Amygdala (tissue), 56 donors: ENCODE results near the gene RHOT2.

Experiments used
- DNase-seq, 56 donors: peaks; one replicate each; lab custom pipeline; 2025; lab: John Stamatoyannopoulos, UW

Gene RHOT2

GRCh38 chr16:709566-710499, 41.9 kb downstream of the RHOT2 start:
- DNase-seq: peak in 53 of 56 donors; percentile 14 to 91 (median 80)

DNA sequence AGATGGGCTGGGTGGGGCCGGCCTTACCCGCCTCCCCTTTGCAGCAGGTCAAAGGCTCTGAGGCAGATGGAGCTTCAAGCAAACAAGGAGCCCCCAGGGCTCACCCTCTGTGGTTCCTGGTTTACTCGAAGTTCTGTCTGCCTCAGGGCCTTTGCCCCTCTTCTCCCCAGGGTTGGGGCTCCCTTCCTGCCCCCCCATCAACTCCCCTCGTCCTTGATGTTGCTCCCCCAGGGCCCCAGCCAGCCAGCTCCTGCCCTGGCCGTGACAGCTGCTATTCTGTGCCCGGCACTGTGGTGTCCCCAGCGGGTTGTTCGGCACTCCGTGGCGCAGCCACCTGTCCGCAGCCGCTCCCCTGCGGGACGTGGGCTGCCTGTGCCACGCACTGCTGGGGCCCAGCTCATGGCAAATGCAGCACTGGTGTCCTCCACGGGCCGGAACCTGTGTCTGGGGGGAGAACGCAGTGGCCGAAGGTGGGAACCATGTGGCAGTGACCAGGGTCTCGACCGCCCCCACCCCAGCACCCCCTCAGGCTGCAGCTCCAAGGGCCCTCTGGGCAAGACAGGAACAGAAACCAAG, 42.7 kb downstream of the RHOT2 start:
- no peak for DNase-seq

- DNase-seq: no peak
Observed at GRCh38 chr16:711084-711483, 43.2 kb downstream of the RHOT2 start.

- DNase-seq: peak in 47 of 56 donors; percentile 16 to 86 (median 54)
Observed at GRCh38 chr16:711548-712320, 43.8 kb downstream of the RHOT2 start.

- DNase-seq: peak in 1 of 56 donors; percentile 20
Observed at GRCh38 chr16:712740-713250, 44.9 kb downstream of the RHOT2 start.

DNA sequence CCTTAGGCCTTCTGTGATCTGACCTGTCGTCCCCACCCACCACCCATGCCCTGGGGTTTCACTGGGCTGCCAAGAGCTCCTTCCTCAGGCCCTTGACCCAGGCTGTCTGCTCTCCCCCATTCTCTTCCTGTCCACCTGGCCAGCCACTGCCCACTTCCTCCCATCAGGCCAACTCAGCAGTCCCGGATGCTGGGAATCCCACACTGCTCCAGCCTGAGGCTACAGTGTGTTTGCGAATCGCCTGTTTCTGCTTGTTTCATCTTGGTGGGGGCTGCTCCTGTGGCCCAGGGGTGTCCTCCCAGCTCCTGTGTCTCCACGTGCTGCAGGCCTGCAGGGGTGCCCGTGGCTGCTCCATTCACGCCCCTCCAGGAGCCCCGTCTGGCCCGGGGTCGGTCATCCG, 46.1 kb downstream of the RHOT2 start:
- DNase-seq: no peak

GRCh38 chr16:714558-715476, 46.9 kb downstream of the RHOT2 start, which contains the start of gene METRN:
TSS of gene METRN (plus strand) at chr16:715118. CDS start at chr16:715290, 172 bp downstream.
- peak; percentile 26 to 94 (median 80) for DNase-seq

GRCh38 chr16:715477-716199, 47.7 kb downstream of the RHOT2 start:
- peak in 5 of 56 donors; percentile 40 to 57 (median 52) for DNase-seq

GRCh38 chr16:716200-716568, 48.3 kb downstream of the RHOT2 start:
- DNase-seq: peak; percentile 20 to 95 (median 84)

DNA sequence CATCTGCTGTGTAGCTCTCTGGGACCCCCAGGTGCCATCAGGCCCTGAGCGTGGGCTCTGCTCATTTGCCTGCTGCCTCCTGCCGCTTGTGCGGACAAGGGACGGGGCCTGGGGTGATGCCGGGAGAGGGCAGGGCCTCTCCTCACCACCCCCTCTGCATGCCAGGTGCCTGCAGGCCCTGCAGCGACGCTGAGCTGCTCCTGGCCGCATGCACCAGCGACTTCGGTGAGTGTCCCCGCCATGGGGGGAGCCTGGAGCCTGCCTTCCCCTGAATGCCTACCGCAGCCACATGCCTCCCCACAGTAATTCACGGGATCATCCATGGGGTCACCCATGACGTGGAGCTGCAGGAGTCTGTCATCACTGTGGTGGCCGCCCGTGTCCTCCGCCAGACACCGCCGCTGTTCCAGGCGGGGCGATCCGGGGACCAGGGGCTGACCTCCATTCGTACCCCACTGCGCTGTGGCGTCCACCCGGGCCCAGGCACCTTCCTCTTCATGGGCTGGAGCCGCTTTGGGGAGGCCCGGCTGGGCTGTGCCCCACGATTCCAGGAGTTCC, 48.9 kb downstream of the RHOT2 start:
- no peak for DNase-seq

GRCh38 chr16:717450-718245, 49.7 kb downstream of the RHOT2 start:
- DNase-seq: peak in 11 of 56 donors; percentile 21 to 75 (median 28)

GRCh38 chr16:718389-718788, 50.5 kb downstream of the RHOT2 start:
- DNase-seq: no peak

- no peak for DNase-seq
Observed at GRCh38 chr16:718922-719321, 51.0 kb downstream of the RHOT2 start.

DNA sequence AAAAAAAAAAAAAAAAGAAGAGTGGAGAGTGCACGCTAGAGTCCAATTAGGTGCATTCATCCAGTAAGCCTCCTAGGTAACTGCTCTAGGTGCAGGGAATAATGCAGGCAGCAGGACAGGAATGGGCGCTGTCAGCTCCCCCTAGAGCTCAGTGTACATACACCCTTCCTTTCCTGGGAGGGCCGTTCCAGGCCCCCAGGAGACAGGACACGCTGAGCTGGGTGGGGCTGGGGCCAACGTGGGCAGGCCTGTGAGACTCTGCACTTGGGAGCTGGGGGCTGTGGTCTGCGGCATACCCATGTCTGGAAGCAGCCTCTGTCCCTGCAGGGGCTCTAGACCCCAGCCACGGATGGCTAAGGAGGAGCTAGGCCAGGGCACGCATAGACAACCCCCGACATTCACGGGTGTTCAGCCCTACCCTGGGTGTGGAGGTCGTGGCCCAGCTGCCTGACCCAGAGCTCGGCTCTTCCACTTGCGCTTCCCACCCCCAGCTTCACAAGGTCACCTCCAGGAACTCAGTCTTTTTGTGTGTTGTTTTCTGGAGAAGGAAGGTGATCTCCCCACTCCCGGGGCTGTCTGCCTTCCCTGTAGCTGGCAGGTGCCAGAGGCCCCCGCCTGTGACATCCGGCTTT, 52.0 kb downstream of the RHOT2 start:
- peak in 6 of 56 donors; percentile 16 to 66 (median 56) for DNase-seq

DNA sequence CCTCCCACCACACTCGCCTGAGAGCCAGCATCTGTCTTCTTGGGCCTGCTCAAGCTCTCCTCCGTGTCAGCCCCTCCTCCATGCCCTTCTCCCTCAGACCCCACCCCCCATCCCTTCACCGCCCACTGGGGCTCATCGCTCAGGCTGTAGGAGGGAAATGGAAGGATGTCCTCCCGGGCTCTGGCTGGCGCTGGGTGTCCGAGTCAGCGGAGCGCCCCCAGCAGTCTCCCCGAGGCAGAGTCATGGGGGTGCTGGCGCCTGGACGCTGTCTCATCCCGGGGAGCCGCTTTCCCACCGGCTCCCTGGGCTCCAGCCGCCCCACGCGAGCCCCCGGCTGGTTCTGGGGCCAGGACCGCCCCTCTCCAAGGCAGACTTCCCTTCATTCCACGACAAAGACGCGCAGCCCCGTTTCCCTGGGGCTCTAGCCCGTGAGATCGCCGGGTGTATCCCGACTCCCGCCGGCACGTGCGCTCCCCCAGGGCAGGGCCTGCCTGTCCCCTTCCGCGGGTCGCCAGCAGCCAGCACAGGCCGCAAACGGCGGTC, 52.6 kb downstream of the RHOT2 start:
- peak in 45 of 56 donors; percentile 40 to 82 (median 67) for DNase-seq

DNA sequence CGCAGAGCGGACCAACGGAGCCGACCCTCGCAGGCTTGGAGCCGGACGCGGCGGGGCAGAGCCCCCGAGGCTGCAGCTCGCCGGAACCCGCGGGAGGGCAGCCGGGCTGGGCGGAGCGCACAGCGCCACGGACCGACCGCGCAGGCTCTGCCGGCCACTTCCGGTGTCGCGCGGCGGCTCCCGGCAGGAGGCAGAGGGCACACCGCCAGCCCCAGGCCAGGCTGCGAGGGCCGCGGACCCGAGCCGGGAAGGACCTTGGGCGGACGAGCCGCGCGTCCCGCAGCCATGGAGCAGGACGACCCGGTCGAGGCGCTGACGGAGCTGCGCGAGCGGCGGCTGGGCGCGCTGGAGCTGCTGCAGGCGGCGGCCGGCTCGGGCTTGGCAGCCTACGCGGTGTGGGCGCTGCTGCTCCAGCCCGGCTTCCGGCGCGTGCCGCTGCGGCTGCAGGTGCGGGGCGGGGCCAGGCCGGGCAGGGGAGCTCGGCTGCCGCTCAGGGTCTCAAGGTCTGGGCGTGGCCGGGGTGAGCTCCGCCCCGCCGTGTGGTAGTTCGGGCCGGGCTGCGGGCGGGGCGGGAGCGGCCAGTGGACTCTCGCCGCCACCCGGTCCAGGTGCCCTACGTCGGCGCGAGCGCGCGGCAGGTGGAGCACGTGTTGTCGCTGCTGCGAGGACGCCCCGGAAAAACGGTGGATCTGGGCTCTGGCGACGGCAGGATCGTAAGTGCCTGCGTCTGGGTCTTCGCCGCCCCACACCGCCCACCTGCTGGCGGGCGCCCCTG, 53.2 kb downstream of the RHOT2 start, which contains the start of gene ANTKMT:
TSS of gene ANTKMT (plus strand) at position 157 of the 775 bp plus-strand sequence. CDS start at position 286, 129 bp downstream.
- peak in 49 of 56 donors; percentile 28 to 88 (median 70) for DNase-seq
